ENCODE measurements around the gene NKTR.
A peak's percentile ranks its signal among the peaks of the same experiment; 100 is the strongest.

NKTR gene

GRCh38 chr3:42666577-42666998, 66.1 kb downstream of the NKTR start:
- no CpG with 5 or more reads among the region's 4 CpGs for WGBS, 2 donors (ENCODE audit: extremely low coverage in 2 of 2, insufficient read length in 2 of 2, insufficient replicate concordance in 1 of 2)
- DNase-seq (ENCODE audit: low spot score) = no peak
- peak overlapping the region; percentile 27 for H3K18ac ChIP-seq (ENCODE audit: low read length)
- H2BK15ac ChIP-seq (ENCODE audit: low read length) = no peak overlapping the region
- no peak overlapping the region for H2BK12ac ChIP-seq (ENCODE audit: low read length)
- H3K9ac ChIP-seq (ENCODE audit: low read depth, low read length, poor library complexity) = no peak overlapping the region
- no peak overlapping the region for H2AFZ ChIP-seq (ENCODE audit: low read length)
- H3K14ac ChIP-seq (ENCODE audit: low read length) = no peak overlapping the region
- peaks cover 0 to 16% of the 10 kb centered on the region in 2 donors for H3K4me1 ChIP-seq (ENCODE audit: control insufficient read depth in 2 of 2, insufficient read depth in 1 of 2, low read depth in 1 of 2, low read length in 2 of 2)
- no peak overlapping the region for H4K91ac ChIP-seq (ENCODE audit: low read depth, low read length, poor library complexity)
- no peaks in the 10 kb centered on the region for H3K27me3 ChIP-seq (ENCODE audit: control insufficient read depth in 3 of 3, insufficient read depth in 3 of 3, low read depth in 1 of 3, low read length in 3 of 3)
- H3K79me1 ChIP-seq (ENCODE audit: low read depth, low read length) = no peaks in the 10 kb centered on the region
- H2BK5ac ChIP-seq (ENCODE audit: low read length) = no peak overlapping the region
- H3K4me2 ChIP-seq (ENCODE audit: insufficient read depth, low read length, poor library complexity, severe bottlenecking) = no peak overlapping the region
- H3K27ac ChIP-seq (replicated peaks; ENCODE audit: low read length) = no peak overlapping the region
- H4K8ac ChIP-seq (ENCODE audit: low read depth, low read length) = no peak overlapping the region
- no peak overlapping the region for H2BK120ac ChIP-seq (ENCODE audit: low read depth, low read length)
- peaks cover 0 to 7% of the 10 kb centered on the region in 2 donors for H3K9me3 ChIP-seq (replicated peaks in 1 of 2; ENCODE audit: control insufficient read depth in 2 of 2, insufficient read depth in 1 of 2, low read depth in 1 of 2, low read length in 2 of 2)
- H3K4me3 ChIP-seq (ENCODE audit: low read length in 2 of 2) = no peak overlapping the region
- H3K36me3 ChIP-seq (replicated peaks in 1 of 2; ENCODE audit: control insufficient read depth in 2 of 2, insufficient read depth in 2 of 2, low read length in 2 of 2) = no peaks in the 10 kb centered on the region
- H2AK5ac ChIP-seq (ENCODE audit: low read depth, low read length) = no peak overlapping the region
- H3K4ac ChIP-seq (ENCODE audit: low read length) = no peak overlapping the region
- H3K23ac ChIP-seq (ENCODE audit: low read depth, low read length, poor library complexity) = no peak overlapping the region

DNA sequence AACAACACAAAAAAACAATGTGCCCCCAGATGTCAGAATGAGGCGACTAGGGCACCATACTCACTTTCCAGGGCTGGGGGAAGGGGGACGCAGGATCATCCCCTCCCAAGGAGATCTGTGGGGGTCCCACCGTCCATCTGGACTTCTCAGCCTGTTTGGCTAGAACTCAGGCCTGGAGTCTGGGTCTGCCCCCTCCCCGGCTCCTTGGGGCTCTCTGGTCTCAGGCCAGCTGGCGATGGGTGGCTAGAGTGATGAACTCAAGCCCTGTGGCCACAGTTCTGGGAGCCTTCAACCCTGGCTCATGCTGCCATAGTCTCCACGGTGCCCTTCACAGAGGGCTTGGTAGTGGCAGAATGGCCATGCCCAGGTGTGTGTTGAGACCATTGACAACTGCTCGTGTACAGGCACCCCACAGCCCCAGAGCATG, 66.6 kb downstream of the NKTR start:
- DNase-seq (ENCODE audit: low spot score) = no peak
- H3K14ac ChIP-seq (ENCODE audit: low read length) = no peak overlapping the region
- H2BK120ac ChIP-seq (ENCODE audit: low read depth, low read length) = no peak overlapping the region
- no peaks in the 10 kb centered on the region for H3K36me3 ChIP-seq (replicated peaks in 1 of 2; ENCODE audit: control insufficient read depth in 2 of 2, insufficient read depth in 2 of 2, low read length in 2 of 2)
- H4K91ac ChIP-seq (ENCODE audit: low read depth, low read length, poor library complexity) = no peak overlapping the region
- H4K8ac ChIP-seq (ENCODE audit: low read depth, low read length) = no peak overlapping the region
- H3K4me1 ChIP-seq (ENCODE audit: control insufficient read depth in 2 of 2, insufficient read depth in 1 of 2, low read depth in 1 of 2, low read length in 2 of 2) = peaks cover 0 to 16% of the 10 kb centered on the region in 2 donors
- H3K18ac ChIP-seq (ENCODE audit: low read length) = no peak overlapping the region
- peak overlapping the region; percentile 69 for H3K23ac ChIP-seq (ENCODE audit: low read depth, low read length, poor library complexity)
- H3K4ac ChIP-seq (ENCODE audit: low read length) = no peak overlapping the region
- no CpG with 5 or more reads among the region's 7 CpGs for WGBS, 2 donors (ENCODE audit: extremely low coverage in 2 of 2, insufficient read length in 2 of 2, insufficient replicate concordance in 1 of 2)
- H2AK5ac ChIP-seq (ENCODE audit: low read depth, low read length) = peak overlapping the region; percentile 29
- no peak overlapping the region for H3K4me2 ChIP-seq (ENCODE audit: insufficient read depth, low read length, poor library complexity, severe bottlenecking)
- no peak overlapping the region for H2AFZ ChIP-seq (ENCODE audit: low read length)
- H2BK12ac ChIP-seq (ENCODE audit: low read length) = no peak overlapping the region
- H2BK15ac ChIP-seq (ENCODE audit: low read length) = no peak overlapping the region
- peak overlapping the region; percentile 33 for H3K9ac ChIP-seq (ENCODE audit: low read depth, low read length, poor library complexity)
- H3K79me1 ChIP-seq (ENCODE audit: low read depth, low read length) = no peaks in the 10 kb centered on the region
- H3K9me3 ChIP-seq (replicated peaks in 1 of 2; ENCODE audit: control insufficient read depth in 2 of 2, insufficient read depth in 1 of 2, low read depth in 1 of 2, low read length in 2 of 2) = peaks cover 0 to 7% of the 10 kb centered on the region in 2 donors
- no peak overlapping the region for H3K4me3 ChIP-seq (ENCODE audit: low read length in 2 of 2)
- no peak overlapping the region for H3K27ac ChIP-seq (replicated peaks; ENCODE audit: low read length)
- no peaks in the 10 kb centered on the region for H3K27me3 ChIP-seq (ENCODE audit: control insufficient read depth in 3 of 3, insufficient read depth in 3 of 3, low read depth in 1 of 3, low read length in 3 of 3)
- H2BK5ac ChIP-seq (ENCODE audit: low read length) = no peak overlapping the region

GRCh38 chr3:42667523-42668412, 67.3 kb downstream of the NKTR start:
- DNase-seq (ENCODE audit: low spot score) = no peak
- no peak overlapping the region for H4K91ac ChIP-seq (ENCODE audit: low read depth, low read length, poor library complexity)
- H3K4me2 ChIP-seq (ENCODE audit: insufficient read depth, low read length, poor library complexity, severe bottlenecking) = no peak overlapping the region
- H3K27me3 ChIP-seq (ENCODE audit: control insufficient read depth in 3 of 3, insufficient read depth in 3 of 3, low read depth in 1 of 3, low read length in 3 of 3) = no peaks in the 10 kb centered on the region
- H2BK12ac ChIP-seq (ENCODE audit: low read length) = no peak overlapping the region
- H2BK15ac ChIP-seq (ENCODE audit: low read length) = no peak overlapping the region
- H3K36me3 ChIP-seq (replicated peaks in 1 of 2; ENCODE audit: control insufficient read depth in 2 of 2, insufficient read depth in 2 of 2, low read length in 2 of 2) = no peaks in the 10 kb centered on the region
- no peak overlapping the region for H4K8ac ChIP-seq (ENCODE audit: low read depth, low read length)
- peak overlapping the region; percentile 47 for H3K14ac ChIP-seq (ENCODE audit: low read length)
- no peak overlapping the region for H2AFZ ChIP-seq (ENCODE audit: low read length)
- no peak overlapping the region for H3K4ac ChIP-seq (ENCODE audit: low read length)
- H3K18ac ChIP-seq (ENCODE audit: low read length) = peak overlapping the region; percentile 23
- H3K4me3 ChIP-seq (ENCODE audit: low read length in 2 of 2) = no peak overlapping the region
- H3K79me1 ChIP-seq (ENCODE audit: low read depth, low read length) = no peaks in the 10 kb centered on the region
- H3K23ac ChIP-seq (ENCODE audit: low read depth, low read length, poor library complexity) = peak overlapping the region; percentile 69
- no peak overlapping the region for H3K27ac ChIP-seq (replicated peaks; ENCODE audit: low read length)
- H2AK5ac ChIP-seq (ENCODE audit: low read depth, low read length) = peak overlapping the region; percentile 29
- peak overlapping the region; percentile 33 for H3K9ac ChIP-seq (ENCODE audit: low read depth, low read length, poor library complexity)
- H2BK5ac ChIP-seq (ENCODE audit: low read length) = no peak overlapping the region
- WGBS, 2 donors (ENCODE audit: extremely low coverage in 2 of 2, insufficient read length in 2 of 2, insufficient replicate concordance in 1 of 2) = no CpG with 5 or more reads among the region's 8 CpGs
- H3K9me3 ChIP-seq (replicated peaks in 1 of 2; ENCODE audit: control insufficient read depth in 2 of 2, insufficient read depth in 1 of 2, low read depth in 1 of 2, low read length in 2 of 2) = peaks cover 0 to 7% of the 10 kb centered on the region in 2 donors
- H2BK120ac ChIP-seq (ENCODE audit: low read depth, low read length) = no peak overlapping the region
- H3K4me1 ChIP-seq (ENCODE audit: control insufficient read depth in 2 of 2, insufficient read depth in 1 of 2, low read depth in 1 of 2, low read length in 2 of 2) = peaks cover 0 to 16% of the 10 kb centered on the region in 2 donors

DNA sequence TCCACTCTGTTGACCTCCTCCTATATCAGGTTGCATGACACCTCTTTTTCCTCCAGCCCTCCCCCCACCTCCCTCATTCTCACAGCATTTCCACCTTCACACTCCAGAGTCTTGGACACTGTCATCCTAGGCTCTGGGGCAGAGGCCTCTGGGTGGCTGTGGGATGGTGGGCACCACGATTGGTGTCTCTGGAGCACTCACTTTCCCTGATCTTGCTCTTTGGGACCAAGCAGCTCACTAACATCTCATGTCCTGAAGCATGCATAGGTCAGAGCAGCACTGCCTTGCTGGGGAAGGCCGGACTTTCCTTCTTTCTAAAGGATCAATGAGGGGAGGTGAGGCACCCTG, 67.9 kb downstream of the NKTR start:
- H3K36me3 ChIP-seq (replicated peaks in 1 of 2; ENCODE audit: control insufficient read depth in 2 of 2, insufficient read depth in 2 of 2, low read length in 2 of 2) = no peaks in the 10 kb centered on the region
- H4K91ac ChIP-seq (ENCODE audit: low read depth, low read length, poor library complexity) = no peak overlapping the region
- H3K4me2 ChIP-seq (ENCODE audit: insufficient read depth, low read length, poor library complexity, severe bottlenecking) = no peak overlapping the region
- H3K9ac ChIP-seq (ENCODE audit: low read depth, low read length, poor library complexity) = no peak overlapping the region
- H2BK15ac ChIP-seq (ENCODE audit: low read length) = no peak overlapping the region
- no peak overlapping the region for H2BK5ac ChIP-seq (ENCODE audit: low read length)
- H3K23ac ChIP-seq (ENCODE audit: low read depth, low read length, poor library complexity) = no peak overlapping the region
- H3K27me3 ChIP-seq (ENCODE audit: control insufficient read depth in 3 of 3, insufficient read depth in 3 of 3, low read depth in 1 of 3, low read length in 3 of 3) = peaks cover 0 to 5% (median 0%) of the 10 kb centered on the region in 3 experiments
- no peaks in the 10 kb centered on the region for H3K79me1 ChIP-seq (ENCODE audit: low read depth, low read length)
- peaks cover 0 to 7% of the 10 kb centered on the region in 2 donors for H3K9me3 ChIP-seq (replicated peaks in 1 of 2; ENCODE audit: control insufficient read depth in 2 of 2, insufficient read depth in 1 of 2, low read depth in 1 of 2, low read length in 2 of 2)
- no peak overlapping the region for H3K14ac ChIP-seq (ENCODE audit: low read length)
- H4K8ac ChIP-seq (ENCODE audit: low read depth, low read length) = no peak overlapping the region
- H3K27ac ChIP-seq (replicated peaks; ENCODE audit: low read length) = no peak overlapping the region
- H3K4ac ChIP-seq (ENCODE audit: low read length) = no peak overlapping the region
- H2BK120ac ChIP-seq (ENCODE audit: low read depth, low read length) = no peak overlapping the region
- no peak overlapping the region for H3K4me3 ChIP-seq (ENCODE audit: low read length in 2 of 2)
- H2BK12ac ChIP-seq (ENCODE audit: low read length) = no peak overlapping the region
- no CpG with 5 or more reads among the region's 2 CpGs for WGBS, 2 donors (ENCODE audit: extremely low coverage in 2 of 2, insufficient read length in 2 of 2, insufficient replicate concordance in 1 of 2)
- H3K18ac ChIP-seq (ENCODE audit: low read length) = no peak overlapping the region
- no peak overlapping the region for H2AK5ac ChIP-seq (ENCODE audit: low read depth, low read length)
- no peak for DNase-seq (ENCODE audit: low spot score)
- peaks cover 0 to 12% of the 10 kb centered on the region in 2 donors for H3K4me1 ChIP-seq (ENCODE audit: control insufficient read depth in 2 of 2, insufficient read depth in 1 of 2, low read depth in 1 of 2, low read length in 2 of 2)
- H2AFZ ChIP-seq (ENCODE audit: low read length) = no peak overlapping the region

All from neuronal stem cell (in vitro differentiated cells).